GM21529 (cell line): ENCODE measurements around the gene HTRA1.

Experiments used
- ATAC-seq: cut with Tn5 transposase; IDR thresholded peaks from one replicate; pipeline ENCODE4 v1.9.1; 2021; ENCODE audit not compliant: unreplicated experiment

HTRA1 gene

GRCh38 chr10:122454603-122455080, 6.7 kb upstream of the HTRA1 start, which contains the start of gene ARMS2:
TSS of gene ARMS2 (plus strand) at chr10:122454653. CDS start at chr10:122454728, 75 bp downstream.
- ATAC-seq, result no peak

- no peak for ATAC-seq
Observed at GRCh38 chr10:122455376-122456079, 5.8 kb upstream of the HTRA1 start.

GRCh38 chr10:122457934-122458333, 3.4 kb upstream of the HTRA1 start:
- no peak for ATAC-seq

GRCh38 chr10:122458693-122459092, 2.7 kb upstream of the HTRA1 start:
- ATAC-seq, result no peak

- ATAC-seq, result no peak
Observed at GRCh38 chr10:122459561-122460273, 1.6 kb upstream of the HTRA1 start.

- no peak for ATAC-seq
Observed at GRCh38 chr10:122460891-122461293, 461 bp upstream of the HTRA1 start.

- ATAC-seq, result no peak
Observed at GRCh38 chr10:122461729-122462532, 578 bp downstream of the HTRA1 start.

GRCh38 chr10:122462533-122463465, 1.4 kb downstream of the HTRA1 start:
- ATAC-seq, result no peak

GRCh38 chr10:122463466-122464249, 2.3 kb downstream of the HTRA1 start:
- no peak for ATAC-seq

- no peak for ATAC-seq
Observed at GRCh38 chr10:122464250-122464510, 2.8 kb downstream of the HTRA1 start.

GRCh38 chr10:122464586-122464985, 3.2 kb downstream of the HTRA1 start:
- ATAC-seq, result no peak

- ATAC-seq, result no peak
Observed at GRCh38 chr10:122465401-122466040, 4.2 kb downstream of the HTRA1 start.

- ATAC-seq, result no peak
Observed at GRCh38 chr10:122466951-122467381, 5.6 kb downstream of the HTRA1 start.

- ATAC-seq, result no peak
Observed at GRCh38 chr10:122467701-122468100, 6.3 kb downstream of the HTRA1 start.

- no peak for ATAC-seq
Observed at GRCh38 chr10:122468307-122468925, 7.1 kb downstream of the HTRA1 start.

GRCh38 chr10:122468926-122469781, 7.8 kb downstream of the HTRA1 start:
- no peak for ATAC-seq

- no peak for ATAC-seq
Observed at GRCh38 chr10:122469848-122470247, 8.5 kb downstream of the HTRA1 start.
